HG03342 (cell line): Measurements from ENCODE around the gene HOOK1.
"Not testable (repeated sequence)": the region's sequence is repeated elsewhere in the genome, so short reads cannot be mapped to it uniquely, and the experiment has no call there.

Experiments used
- ATAC-seq: cut with Tn5 transposase; IDR thresholded peaks from one replicate; pipeline ENCODE4 v1.9.1; 2021; ENCODE audit warnings: mild to moderate bottlenecking, moderate library complexity; ENCODE audit not compliant: unreplicated experiment

Gene HOOK1

GRCh38 chr1:59819566-59820438, 5.1 kb downstream of the HOOK1 start:
- ATAC-seq, result no peak

GRCh38 chr1:59827055-59827643, 12.4 kb downstream of the HOOK1 start:
- no peak for ATAC-seq

GRCh38 chr1:59828160-59828559, 13.4 kb downstream of the HOOK1 start:
- ATAC-seq, result no peak

- ATAC-seq, result no peak
These were observed 16.8 kb downstream of the HOOK1 start for GRCh38 chr1:59831529-59831928.

- ATAC-seq, result no peak
These were observed 18.3 kb downstream of the HOOK1 start for GRCh38 chr1:59833022-59833421.

- ATAC-seq, result no peak
These were observed 19.2 kb downstream of the HOOK1 start for GRCh38 chr1:59833991-59834390.

GRCh38 chr1:59837857-59838256, 23.1 kb downstream of the HOOK1 start:
- ATAC-seq, result not testable (repeated sequence)

- no peak for ATAC-seq
These were observed 30.3 kb downstream of the HOOK1 start for GRCh38 chr1:59845091-59845490.

- no peak for ATAC-seq
These were observed 31.6 kb downstream of the HOOK1 start for GRCh38 chr1:59846209-59846894.

GRCh38 chr1:59846895-59847282, 32.1 kb downstream of the HOOK1 start:
- ATAC-seq, result no peak

- ATAC-seq, result no peak
These were observed 37.4 kb downstream of the HOOK1 start for GRCh38 chr1:59852117-59852516.

GRCh38 chr1:59855297-59855696, 40.5 kb downstream of the HOOK1 start:
- ATAC-seq, result not testable (repeated sequence)

- no peak for ATAC-seq
These were observed 42.1 kb downstream of the HOOK1 start for GRCh38 chr1:59856725-59857338.

GRCh38 chr1:59857679-59858354, 43.1 kb downstream of the HOOK1 start:
- no peak for ATAC-seq

- ATAC-seq, result no peak
These were observed 51.7 kb downstream of the HOOK1 start for GRCh38 chr1:59866462-59866861.

GRCh38 chr1:59871746-59872145, 57.0 kb downstream of the HOOK1 start:
- no peak for ATAC-seq

GRCh38 chr1:59877108-59877682, 62.4 kb downstream of the HOOK1 start:
- ATAC-seq, result no peak

GRCh38 chr1:59878370-59878769, 63.6 kb downstream of the HOOK1 start:
- no peak for ATAC-seq

- peak; percentile 85 for ATAC-seq
These were observed 64.8 kb downstream of the HOOK1 start for GRCh38 chr1:59879574-59879973.

- no peak for ATAC-seq
These were observed 65.3 kb downstream of the HOOK1 start for GRCh38 chr1:59879996-59880505.
